ENCODE measurements around the gene ZNRF3. TPM values are rescaled to one million over a fixed set of nuclear protein-coding genes. Genes with fewer than 3 reads are reported as not detected.

Gene ZNRF3
- total and polyA plus RNA-seq, 2 donors, result 1.1 to 1.3 TPM

- no peak overlapping the region for H3K4me3 ChIP-seq (ENCODE audit: low read length in 2 of 2)
- WGBS, result 57% methylated on average over 7 of the region's 7 CpGs
- H3K27ac ChIP-seq (ENCODE audit: low read depth in 1 of 2, low read length in 1 of 2), result no peak overlapping the region
- H3K9me3 ChIP-seq (ENCODE audit: control insufficient read depth in 2 of 2, insufficient read depth in 1 of 2, low read length in 1 of 2), result peaks cover 0 to 4% of the 10 kb centered on the region in 2 donors
- peak in 1 of 9 donors; percentile 24 for DNase-seq (ENCODE audit: low read depth in 6 of 9, low spot score in 9 of 9)
- H3K36me3 ChIP-seq (ENCODE audit: control insufficient read depth in 2 of 2, insufficient read depth in 2 of 2, low read length in 1 of 2), result no peaks in the 10 kb centered on the region
- H3K4me1 ChIP-seq (ENCODE audit: control insufficient read depth in 2 of 2, insufficient read depth in 2 of 2, low read length in 2 of 2), result peaks cover 8 to 29% of the 10 kb centered on the region in 2 donors
- peaks cover 10 to 44% of the 10 kb centered on the region in 2 donors for H3K27me3 ChIP-seq (ENCODE audit: control insufficient read depth in 2 of 2, insufficient read depth in 1 of 2, low read length in 1 of 2)
These were observed 37.6 kb downstream of the ZNRF3 start for GRCh38 chr22:28920757-28921584.

GRCh38 chr22:28921585-28921879, 38.2 kb downstream of the ZNRF3 start:
- Histone ChIP-seq H3K4me3 (ENCODE audit: low read length in 2 of 2) (no peak overlapping the region), H3K9me3 (ENCODE audit: control insufficient read depth in 2 of 2, insufficient read depth in 1 of 2, low read length in 1 of 2) (peaks cover 0 to 4% of the 10 kb centered on the region in 2 donors), H3K27ac (ENCODE audit: low read depth in 1 of 2, low read length in 1 of 2) (no peak overlapping the region), H3K4me1 (ENCODE audit: control insufficient read depth in 2 of 2, insufficient read depth in 2 of 2, low read length in 2 of 2) (peaks cover 8 to 29% of the 10 kb centered on the region in 2 donors), H3K36me3 (ENCODE audit: control insufficient read depth in 2 of 2, insufficient read depth in 2 of 2, low read length in 1 of 2) (no peaks in the 10 kb centered on the region), H3K27me3 (ENCODE audit: control insufficient read depth in 2 of 2, insufficient read depth in 1 of 2, low read length in 1 of 2) (peaks cover 10 to 45% of the 10 kb centered on the region in 2 donors)
- 94% methylated on average over 1 of the region's 1 CpG for WGBS
- DNase-seq (ENCODE audit: low read depth in 6 of 9, low spot score in 9 of 9), result no peak

GRCh38 chr22:28922540-28923244, 39.3 kb downstream of the ZNRF3 start:
- no peak overlapping the region for H3K27ac ChIP-seq (ENCODE audit: low read depth in 1 of 2, low read length in 1 of 2)
- 94% methylated on average over 8 of the region's 8 CpGs for WGBS
- peaks cover 10 to 41% of the 10 kb centered on the region in 2 donors for H3K27me3 ChIP-seq (ENCODE audit: control insufficient read depth in 2 of 2, insufficient read depth in 1 of 2, low read length in 1 of 2)
- DNase-seq (ENCODE audit: low read depth in 6 of 9, low spot score in 9 of 9), result no peak
- H3K36me3 ChIP-seq (ENCODE audit: control insufficient read depth in 2 of 2, insufficient read depth in 2 of 2, low read length in 1 of 2), result no peaks in the 10 kb centered on the region
- no peak overlapping the region for H3K4me3 ChIP-seq (ENCODE audit: low read length in 2 of 2)
- peaks cover 6 to 23% of the 10 kb centered on the region in 2 donors for H3K4me1 ChIP-seq (ENCODE audit: control insufficient read depth in 2 of 2, insufficient read depth in 2 of 2, low read length in 2 of 2)
- H3K9me3 ChIP-seq (ENCODE audit: control insufficient read depth in 2 of 2, insufficient read depth in 1 of 2, low read length in 1 of 2), result peaks cover 0 to 4% of the 10 kb centered on the region in 2 donors

GRCh38 chr22:28923826-28924732, 40.7 kb downstream of the ZNRF3 start:
- no peak for DNase-seq (ENCODE audit: low read depth in 6 of 9, low spot score in 9 of 9)
- H3K4me1 ChIP-seq (ENCODE audit: control insufficient read depth in 2 of 2, insufficient read depth in 2 of 2, low read length in 2 of 2), result peaks cover 0 to 13% of the 10 kb centered on the region in 2 donors
- 89% methylated on average over 24 of the region's 24 CpGs for WGBS
- H3K36me3 ChIP-seq (ENCODE audit: control insufficient read depth in 2 of 2, insufficient read depth in 2 of 2, low read length in 1 of 2), result no peaks in the 10 kb centered on the region
- H3K27ac ChIP-seq (ENCODE audit: low read depth in 1 of 2, low read length in 1 of 2), result no peak overlapping the region
- H3K4me3 ChIP-seq (ENCODE audit: low read length in 2 of 2), result no peak overlapping the region
- peaks cover 0 to 4% of the 10 kb centered on the region in 2 donors for H3K9me3 ChIP-seq (ENCODE audit: control insufficient read depth in 2 of 2, insufficient read depth in 1 of 2, low read length in 1 of 2)
- H3K27me3 ChIP-seq (ENCODE audit: control insufficient read depth in 2 of 2, insufficient read depth in 1 of 2, low read length in 1 of 2), result peaks cover 8 to 31% of the 10 kb centered on the region in 2 donors

- H3K27ac ChIP-seq (ENCODE audit: low read depth in 1 of 2, low read length in 1 of 2), result no peak overlapping the region
- H3K4me1 ChIP-seq (ENCODE audit: control insufficient read depth in 2 of 2, insufficient read depth in 2 of 2, low read length in 2 of 2), result peaks cover 0 to 9% of the 10 kb centered on the region in 2 donors
- DNase-seq (ENCODE audit: low read depth in 6 of 9, low spot score in 9 of 9), result no peak
- peaks cover 14 to 35% of the 10 kb centered on the region in 2 donors for H3K27me3 ChIP-seq (ENCODE audit: control insufficient read depth in 2 of 2, insufficient read depth in 1 of 2, low read length in 1 of 2)
- H3K9me3 ChIP-seq (ENCODE audit: control insufficient read depth in 2 of 2, insufficient read depth in 1 of 2, low read length in 1 of 2), result peaks cover 0 to 4% of the 10 kb centered on the region in 2 donors
- H3K4me3 ChIP-seq (ENCODE audit: low read length in 2 of 2), result no peak overlapping the region
- no peaks in the 10 kb centered on the region for H3K36me3 ChIP-seq (ENCODE audit: control insufficient read depth in 2 of 2, insufficient read depth in 2 of 2, low read length in 1 of 2)
- 91% methylated on average over 2 of the region's 2 CpGs for WGBS
These were observed 42.5 kb downstream of the ZNRF3 start for GRCh38 chr22:28925916-28926315.

- peaks cover 0 to 4% of the 10 kb centered on the region in 2 donors for H3K9me3 ChIP-seq (ENCODE audit: control insufficient read depth in 2 of 2, insufficient read depth in 1 of 2, low read length in 1 of 2)
- WGBS, result 62% methylated on average over 2 of the region's 2 CpGs
- no peak for DNase-seq (ENCODE audit: low read depth in 6 of 9, low spot score in 9 of 9)
- H3K4me1 ChIP-seq (ENCODE audit: control insufficient read depth in 2 of 2, insufficient read depth in 2 of 2, low read length in 2 of 2), result peaks cover 0 to 1% of the 10 kb centered on the region in 2 donors
- H3K36me3 ChIP-seq (ENCODE audit: control insufficient read depth in 2 of 2, insufficient read depth in 2 of 2, low read length in 1 of 2), result no peaks in the 10 kb centered on the region
- no peak overlapping the region for H3K27ac ChIP-seq (ENCODE audit: low read depth in 1 of 2, low read length in 1 of 2)
- peaks cover 15 to 42% of the 10 kb centered on the region in 2 donors for H3K27me3 ChIP-seq (ENCODE audit: control insufficient read depth in 2 of 2, insufficient read depth in 1 of 2, low read length in 1 of 2)
- H3K4me3 ChIP-seq (ENCODE audit: low read length in 2 of 2), result no peak overlapping the region
These were observed 44.3 kb downstream of the ZNRF3 start for GRCh38 chr22:28927630-28928029.

GRCh38 chr22:28929197-28929596, 45.8 kb downstream of the ZNRF3 start:
- DNase-seq (ENCODE audit: low read depth in 6 of 9, low spot score in 9 of 9), result no peak
- Histone ChIP-seq H3K4me1 (ENCODE audit: control insufficient read depth in 2 of 2, insufficient read depth in 2 of 2, low read length in 2 of 2) (no peaks in the 10 kb centered on the region), H3K27me3 (ENCODE audit: control insufficient read depth in 2 of 2, insufficient read depth in 1 of 2, low read length in 1 of 2) (peaks cover 23 to 36% of the 10 kb centered on the region in 2 donors), H3K36me3 (ENCODE audit: control insufficient read depth in 2 of 2, insufficient read depth in 2 of 2, low read length in 1 of 2) (no peaks in the 10 kb centered on the region), H3K4me3 (ENCODE audit: low read length in 2 of 2) (no peak overlapping the region), H3K27ac (ENCODE audit: low read depth in 1 of 2, low read length in 1 of 2) (no peak overlapping the region), H3K9me3 (ENCODE audit: control insufficient read depth in 2 of 2, insufficient read depth in 1 of 2, low read length in 1 of 2) (no peaks in the 10 kb centered on the region)
- WGBS, result 96% methylated on average over 5 of the region's 5 CpGs

GRCh38 chr22:28930357-28931007, 47.1 kb downstream of the ZNRF3 start:
- no peak for DNase-seq (ENCODE audit: low read depth in 6 of 9, low spot score in 9 of 9)
- H3K4me1 ChIP-seq (ENCODE audit: control insufficient read depth in 2 of 2, insufficient read depth in 2 of 2, low read length in 2 of 2), result no peaks in the 10 kb centered on the region
- WGBS, result 86% methylated on average over 4 of the region's 4 CpGs
- no peaks in the 10 kb centered on the region for H3K36me3 ChIP-seq (ENCODE audit: control insufficient read depth in 2 of 2, insufficient read depth in 2 of 2, low read length in 1 of 2)
- no peak overlapping the region for H3K27ac ChIP-seq (ENCODE audit: low read depth in 1 of 2, low read length in 1 of 2)
- H3K27me3 ChIP-seq (ENCODE audit: control insufficient read depth in 2 of 2, insufficient read depth in 1 of 2, low read length in 1 of 2), result peaks cover 24 to 36% of the 10 kb centered on the region in 2 donors
- H3K4me3 ChIP-seq (ENCODE audit: low read length in 2 of 2), result no peak overlapping the region
- no peaks in the 10 kb centered on the region for H3K9me3 ChIP-seq (ENCODE audit: control insufficient read depth in 2 of 2, insufficient read depth in 1 of 2, low read length in 1 of 2)

All from thymus (tissue), 11 donors.